Stomach (tissue), 9 donors: ENCODE measurements around the gene NCOA3. TPM values are rescaled to one million over a fixed set of nuclear protein-coding genes. Genes with fewer than 3 reads are reported as not detected.
"Not testable (repeated sequence)": the region's sequence is repeated elsewhere in the genome, so short reads cannot be mapped to it uniquely, and the experiment has no call there.

ENCODE experiments used
- DNase-seq, 2 donors: peaks; one replicate each; pipeline versions ENCODE4 v3.0.0 to v3.0.0-alpha.2; 2013 to 2019
- H3K27ac ChIP-seq, 5 donors: fragments of 200-600 bp in 4 of 5; sonication (generic) in 4 of 5; one replicate each; pipeline ENCODE4 v1.5.1; 2013 to 2019; ENCODE audit warnings: mild to moderate bottlenecking in 1 of 5, moderate library complexity in 1 of 5
- H3K27me3 ChIP-seq, 3 donors: fragments of 200-600 bp; sonication (generic); one replicate each; pipeline ENCODE4 v1.5.1; 2017 to 2019; ENCODE audit warnings: mixed run types in 1 of 3
- H3K36me3 ChIP-seq, 4 donors: fragments of 200-600 bp; sonication (generic); 1 replicate in 3 of 4; 2 replicates in 1 of 4; pipeline ENCODE4 v1.5.1; 2016 to 2019
- H3K4me1 ChIP-seq, 4 donors: fragments of 200-600 bp; sonication (generic); one replicate each; pipeline ENCODE4 v1.5.1; 2016 to 2019
- H3K4me3 ChIP-seq, 4 donors: fragments of 200-600 bp; sonication (generic) in 3 of 4; one replicate each; pipeline ENCODE4 v1.5.1; 2016 to 2019; ENCODE audit warnings: mild to moderate bottlenecking in 1 of 4
- H3K9me3 ChIP-seq, 4 donors: fragments of 200-600 bp; sonication (generic); one replicate each; pipeline ENCODE4 v1.5.1; 2016 to 2019
- EP300 ChIP-seq: sonication (generic); formaldehyde crosslinking; IDR thresholded peaks from one replicate; pipeline ENCODE4 v1.6.1; 2017; ENCODE audit warnings: antibody characterized with exemption
- POLR2A ChIP-seq, 4 donors: fragments of 450-650 bp; IDR thresholded peaks; one replicate each; pipeline ENCODE4 v1.6.1; 2016; ENCODE audit warnings: antibody characterized with exemption in 4 of 4, control low read depth in 2 of 4, mild to moderate bottlenecking in 1 of 4, moderate library complexity in 1 of 4
- POLR2AphosphoS5 ChIP-seq, 3 donors: sonication (generic); formaldehyde crosslinking; IDR thresholded peaks; one replicate each; pipeline ENCODE4 v1.6.1; 2016; ENCODE audit warnings: antibody characterized with exemption in 3 of 3
- WGBS, 5 donors: extraction: QIAGEN DNeasy Blood & Tissue Kit in 3 of 5; methylation state at CpG; one replicate each; pipeline versions ENCODE4 v1.1.5 to v1.1.7; 2013 to 2018; 5-methylcytosine and 5-hydroxymethylcytosine counted together
- intact Hi-C: fragments of 100-400 bp; cut with DNase I; formaldehyde crosslinking; loops from one replicate; pipeline ENCODE4 v1.15.1; 2023; ENCODE audit warnings: low total_unique reads
- polyA plus RNA-seq, 3 donors: library from polyadenylated mRNA; stranded (reverse); fragments of 200-250 nt; gene quantifications; one replicate each; pipeline ENCODE4 v1.2.3, GENCODE V29; 2013
- total RNA-seq, 5 donors: library from RNA; depleted of rRNA; stranded (reverse); fragments of >200 nt; gene quantifications; one replicate each; pipeline versions ENCODE4 v1.1.0 to v1.2.3, GENCODE V29; 2014 to 2016
- TF ChIP-seq, protein P1 (sequence below), 7 experiments: fragments of 450-650 bp in 4 of 7; fragments of 200-600 bp in 3 of 7; sonication (generic) in 3 of 7; IDR thresholded peaks; one replicate each; pipeline ENCODE4 v1.5.1; 2016 to 2019; ENCODE audit warnings: antibody characterized with exemption in 7 of 7, control low read depth in 2 of 7, mild to moderate bottlenecking in 1 of 7
- donor health status: healthy with polysubstance abuse.
- donor health status: Bipolar disorder and iron deficiency.
- donor health status: healthy.

Gene NCOA3
- total and polyA plus RNA-seq, 8 donors = 4.1 to 60.8 (median 16.3) TPM

DNA sequence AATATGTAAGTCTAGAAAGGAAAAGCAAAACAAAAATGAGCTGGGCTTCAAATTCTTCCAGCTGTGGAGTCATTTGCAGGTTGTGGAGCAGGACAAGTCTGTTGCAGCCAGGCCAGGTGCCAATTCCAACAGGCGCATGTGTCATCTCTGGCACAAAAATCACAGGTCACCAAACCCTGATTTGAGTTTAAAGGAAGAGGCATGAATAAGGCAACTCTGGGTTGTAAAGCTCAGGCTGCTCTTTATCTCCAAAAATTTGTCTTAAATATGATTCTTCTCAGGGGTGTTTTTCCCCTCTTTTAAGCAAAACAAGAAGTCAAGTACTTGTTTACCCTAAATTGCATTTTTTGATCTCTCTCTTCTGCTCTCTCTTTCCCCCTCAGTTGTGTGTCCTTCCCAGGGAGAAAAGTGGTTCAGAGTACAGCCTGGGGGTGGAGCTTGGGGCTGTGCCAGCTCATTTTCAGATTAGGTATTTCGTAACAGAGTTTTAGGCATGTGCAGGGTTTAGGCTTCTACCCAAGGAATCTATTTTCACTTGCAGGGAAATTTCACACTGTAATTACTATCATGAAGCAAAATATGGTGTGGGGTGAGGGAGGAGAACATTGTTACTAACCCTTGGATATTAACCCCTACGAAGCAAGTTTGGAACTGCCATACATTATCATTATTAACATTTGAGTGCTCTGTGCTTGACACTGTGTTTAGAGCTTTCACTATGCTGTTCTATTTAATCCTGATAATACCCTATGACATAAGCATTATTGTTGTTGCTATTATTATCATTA, 8.3 kb upstream of the NCOA3 start:
- Histone ChIP-seq H3K27ac (peak overlapping the region; percentile 66 to 92 (median 79)), H3K9me3 (no peaks in the 10 kb centered on the region), H3K4me1 (peaks cover 18 to 30% (median 24%) of the 10 kb centered on the region in 4 donors), H3K4me3 (peak overlapping the region in 1 of 4 donors; percentile 2), H3K36me3 (no peaks in the 10 kb centered on the region), H3K27me3 (no peaks in the 10 kb centered on the region)
- TF ChIP-seq POLR2AphosphoS5 (IDR thresholded peaks at IDR 0.05) = peak in 2 of 3 donors; percentile 21 to 43
- TF ChIP-seq, protein P1, sequence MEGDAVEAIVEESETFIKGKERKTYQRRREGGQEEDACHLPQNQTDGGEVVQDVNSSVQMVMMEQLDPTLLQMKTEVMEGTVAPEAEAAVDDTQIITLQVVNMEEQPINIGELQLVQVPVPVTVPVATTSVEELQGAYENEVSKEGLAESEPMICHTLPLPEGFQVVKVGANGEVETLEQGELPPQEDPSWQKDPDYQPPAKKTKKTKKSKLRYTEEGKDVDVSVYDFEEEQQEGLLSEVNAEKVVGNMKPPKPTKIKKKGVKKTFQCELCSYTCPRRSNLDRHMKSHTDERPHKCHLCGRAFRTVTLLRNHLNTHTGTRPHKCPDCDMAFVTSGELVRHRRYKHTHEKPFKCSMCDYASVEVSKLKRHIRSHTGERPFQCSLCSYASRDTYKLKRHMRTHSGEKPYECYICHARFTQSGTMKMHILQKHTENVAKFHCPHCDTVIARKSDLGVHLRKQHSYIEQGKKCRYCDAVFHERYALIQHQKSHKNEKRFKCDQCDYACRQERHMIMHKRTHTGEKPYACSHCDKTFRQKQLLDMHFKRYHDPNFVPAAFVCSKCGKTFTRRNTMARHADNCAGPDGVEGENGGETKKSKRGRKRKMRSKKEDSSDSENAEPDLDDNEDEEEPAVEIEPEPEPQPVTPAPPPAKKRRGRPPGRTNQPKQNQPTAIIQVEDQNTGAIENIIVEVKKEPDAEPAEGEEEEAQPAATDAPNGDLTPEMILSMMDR (IDR thresholded peaks at IDR 0.05) = no peak
- TF ChIP-seq EP300 = no peak
- intact Hi-C loops = no loop called here
- DNase-seq = peak; percentile 94
- WGBS, 5 donors = 3 to 9% (median 4%) methylated on average over 3 of the region's 3 CpGs

DNA sequence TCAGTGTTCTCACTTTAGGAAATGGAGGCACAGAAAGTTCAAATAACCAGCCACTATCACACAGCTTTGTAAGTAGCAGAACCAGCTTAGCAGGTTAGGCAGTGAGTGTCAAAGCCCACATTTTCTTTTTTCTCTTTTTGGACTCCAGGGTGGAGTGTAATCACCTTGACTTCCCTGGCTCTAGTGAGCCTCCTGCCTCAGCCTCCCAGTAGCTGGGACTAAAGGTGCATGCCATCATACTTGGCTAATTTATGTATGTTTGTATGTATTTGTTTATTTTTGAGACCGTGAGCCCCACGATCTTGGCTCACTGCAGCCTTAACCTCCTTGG, 7.8 kb upstream of the NCOA3 start:
- peak in 2 of 3 donors; percentile 46 to 55 for TF ChIP-seq POLR2AphosphoS5 (IDR thresholded peaks at IDR 0.05)
- TF ChIP-seq EP300 = no peak
- Histone ChIP-seq H3K4me1 (peaks cover 18 to 30% (median 24%) of the 10 kb centered on the region in 4 donors), H3K36me3 (no peaks in the 10 kb centered on the region), H3K4me3 (no peak overlapping the region), H3K9me3 (no peaks in the 10 kb centered on the region), H3K27ac (peak overlapping the region; percentile 66 to 92 (median 83)), H3K27me3 (no peaks in the 10 kb centered on the region)
- DNase-seq = peak; percentile 36 to 87
- 0 to 25% (median 22%) methylated on average over 2 of the region's 2 CpGs for WGBS, 5 donors
- intact Hi-C loops = no loop called here

DNA sequence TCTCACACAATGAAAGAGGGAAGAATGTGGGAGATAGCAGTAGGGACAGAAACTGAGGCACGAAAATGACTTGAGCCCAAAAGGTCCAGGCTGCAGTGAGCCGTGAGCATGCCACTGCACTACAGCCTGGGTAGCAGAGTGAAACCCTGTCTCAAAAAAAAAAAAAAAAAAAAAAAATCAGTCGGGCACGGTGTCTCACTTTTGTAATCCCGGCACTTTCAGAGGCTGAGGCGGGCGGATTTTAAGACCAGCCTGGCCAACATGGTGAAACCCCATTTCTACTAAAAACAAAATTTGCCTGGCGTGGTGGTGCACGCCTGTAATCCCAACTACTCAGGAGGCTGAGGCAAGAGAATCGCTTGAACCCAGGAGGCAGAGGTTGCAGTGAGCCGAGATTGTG, 7.1 kb upstream of the NCOA3 start:
- H3K36me3 ChIP-seq, H3K4me3 ChIP-seq, DNase-seq, H3K9me3 ChIP-seq, intact Hi-C loops, H3K27me3 ChIP-seq: not testable (repeated sequence)
- WGBS, 5 donors = 86 to 88% (median 87%) methylated on average over 11 of the region's 11 CpGs
- Histone ChIP-seq H3K27ac (peak overlapping the region; percentile 66 to 92 (median 83)), H3K4me1 (peaks cover 18 to 30% (median 24%) of the 10 kb centered on the region in 4 donors)

DNA sequence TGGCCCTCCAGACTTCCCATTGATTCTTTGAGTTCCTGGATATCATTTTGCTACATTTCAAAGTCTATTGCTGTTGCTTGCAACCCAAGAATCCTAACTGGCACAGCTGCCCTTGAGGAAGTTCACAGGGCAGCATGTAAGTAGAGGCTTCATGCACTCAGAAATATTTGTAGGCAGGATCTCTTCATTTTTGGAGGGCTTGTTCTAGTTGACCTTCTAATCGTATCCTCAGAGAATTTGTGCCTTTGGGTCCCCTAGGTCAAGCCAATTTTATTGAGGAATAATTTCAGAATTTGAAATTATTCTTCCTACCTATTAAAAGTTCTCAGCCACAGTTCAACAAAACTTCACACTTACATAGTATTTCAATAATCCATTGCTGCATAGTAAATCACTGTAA, 5.6 kb upstream of the NCOA3 start:
- 88 to 100% (median 100%) methylated on average over 1 of the region's 1 CpG for WGBS, 5 donors
- H3K27me3 ChIP-seq = no peaks in the 10 kb centered on the region
- H3K9me3 ChIP-seq = no peaks in the 10 kb centered on the region
- no peaks in the 10 kb centered on the region for H3K36me3 ChIP-seq
- no peak overlapping the region for H3K27ac ChIP-seq
- H3K4me1 ChIP-seq = peaks cover 18 to 37% (median 28%) of the 10 kb centered on the region in 4 donors
- no peak for DNase-seq
- H3K4me3 ChIP-seq = no peak overlapping the region
- intact Hi-C loops = no loop called here
- no peak for TF ChIP-seq POLR2AphosphoS5 (IDR thresholded peaks at IDR 0.05)
- TF ChIP-seq, protein P1 (IDR thresholded peaks at IDR 0.05) = no peak
- TF ChIP-seq EP300 = no peak
- TF ChIP-seq POLR2A (IDR thresholded peaks at IDR 0.05) = no peak

DNA sequence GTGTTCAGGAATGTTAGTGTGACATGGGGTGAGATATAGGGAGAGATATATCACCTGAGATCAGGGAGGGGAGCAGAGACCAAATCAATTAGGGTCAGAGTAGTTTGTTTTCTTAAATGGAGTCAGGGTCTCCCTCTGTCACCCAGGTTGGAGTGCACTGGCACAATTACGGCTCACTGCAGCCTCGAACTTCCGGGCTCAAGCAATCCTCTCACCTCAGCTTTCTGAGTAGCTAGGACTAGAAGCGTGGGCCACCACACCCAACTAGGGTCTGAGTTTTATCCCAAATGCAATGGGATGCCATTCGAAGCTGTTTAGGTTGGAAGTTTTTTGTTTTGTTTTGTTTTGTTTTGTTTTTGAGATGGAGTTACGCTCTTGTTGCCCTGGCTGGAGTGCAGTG, 3.1 kb upstream of the NCOA3 start:
- Histone ChIP-seq H3K9me3 (no peaks in the 10 kb centered on the region), H3K27ac (peak overlapping the region in 3 of 5 donors; percentile 45 to 77 (median 66)), H3K27me3 (no peaks in the 10 kb centered on the region), H3K36me3 (no peaks in the 10 kb centered on the region), H3K4me1 (peaks cover 10 to 34% (median 24%) of the 10 kb centered on the region in 4 donors), H3K4me3 (no peak overlapping the region)
- DNase-seq = no peak
- TF ChIP-seq EP300 (no peak), POLR2A (IDR thresholded peaks at IDR 0.05) (no peak), POLR2AphosphoS5 (IDR thresholded peaks at IDR 0.05) (no peak)
- TF ChIP-seq, protein P1 (IDR thresholded peaks at IDR 0.05) = no peak
- 90 to 96% (median 92%) methylated on average over 6 of the region's 6 CpGs for WGBS, 5 donors
- intact Hi-C loops = no loop called here
